Activated CD4-positive, alpha-beta T cell treated with anti-CD3 and anti-CD28 coated beads for 4 hours (primary cell): ENCODE data around the gene P4HTM.

Source experiments
- DNase-seq, 2 donors: peaks; one replicate each; pipeline ENCODE4 v3.0.0-alpha.2; 2020

Gene P4HTM

DNA sequence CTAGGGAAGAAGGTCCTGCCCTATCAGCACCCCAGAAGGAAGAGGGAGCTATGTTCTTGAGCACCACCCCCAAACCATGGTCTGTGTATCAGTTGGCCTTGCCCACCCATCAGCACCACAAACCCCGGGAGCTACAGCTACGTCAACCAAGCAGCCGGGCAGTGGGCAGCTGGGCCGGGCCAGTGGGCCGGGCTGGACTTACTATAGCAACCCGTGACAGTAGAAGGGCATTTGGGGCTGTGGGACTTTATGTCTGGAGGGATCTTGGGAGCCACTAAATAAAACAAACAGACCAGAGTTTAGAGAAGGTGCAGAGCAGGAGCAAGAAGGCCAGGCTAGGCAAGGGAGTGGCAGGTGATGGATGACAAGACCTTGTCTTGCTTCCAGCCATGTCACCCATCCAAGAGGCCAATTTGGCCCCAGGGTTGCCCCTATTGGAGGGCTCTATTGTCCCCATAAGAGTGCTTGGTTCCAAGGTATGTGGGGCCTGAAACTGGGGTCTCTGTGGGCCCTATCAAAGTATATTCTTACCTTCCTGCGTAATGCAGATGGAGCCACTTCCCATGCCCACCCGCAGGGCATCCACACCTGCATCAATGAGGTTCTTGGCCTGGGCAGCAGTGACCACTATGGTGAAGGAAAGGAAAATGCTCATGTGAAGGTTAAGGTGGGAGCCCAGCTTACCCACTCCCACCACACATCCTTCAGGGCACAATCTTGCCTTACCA, 35.9 kb downstream of the P4HTM start:
- DNase-seq = no peak

DNA sequence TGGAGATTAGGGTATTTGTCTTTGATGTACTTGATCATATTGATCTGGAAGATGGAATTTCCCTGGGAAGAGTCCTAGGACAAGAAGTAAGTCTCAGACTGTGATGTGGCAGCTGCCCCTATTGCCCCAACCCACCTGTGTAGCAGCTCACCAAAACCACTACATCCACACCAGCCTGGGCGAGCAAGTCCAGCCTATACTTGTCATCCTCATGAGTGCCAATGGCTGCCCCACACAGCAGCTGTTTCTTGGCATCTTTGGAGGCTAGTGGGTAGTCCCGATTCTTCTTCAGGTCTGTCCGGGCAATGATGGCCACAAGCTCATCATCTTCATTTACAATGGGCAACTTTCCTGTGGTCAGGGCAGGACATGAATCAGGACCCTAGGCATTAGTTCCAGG, 36.5 kb downstream of the P4HTM start:
- no peak for DNase-seq

DNA sequence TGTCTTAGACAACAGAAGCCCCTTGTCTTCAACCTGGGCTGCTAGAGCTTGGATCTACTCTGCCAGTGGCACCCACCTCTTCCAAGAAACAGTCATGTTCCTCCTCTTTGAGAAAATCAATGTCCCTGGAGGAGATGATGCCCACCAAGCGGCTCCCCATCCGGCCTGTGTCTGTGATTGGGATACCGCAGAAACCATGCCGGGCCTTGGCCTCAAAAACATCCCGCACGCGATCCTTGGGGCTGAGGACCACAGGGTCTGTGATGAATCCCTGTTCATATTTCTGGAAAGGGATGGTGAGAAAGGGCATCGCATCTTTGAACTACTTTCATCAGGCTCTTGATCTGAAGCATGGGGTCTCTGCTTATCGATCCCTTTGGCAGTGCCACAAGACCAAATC, 37.6 kb downstream of the P4HTM start:
- DNase-seq = no peak

DNA sequence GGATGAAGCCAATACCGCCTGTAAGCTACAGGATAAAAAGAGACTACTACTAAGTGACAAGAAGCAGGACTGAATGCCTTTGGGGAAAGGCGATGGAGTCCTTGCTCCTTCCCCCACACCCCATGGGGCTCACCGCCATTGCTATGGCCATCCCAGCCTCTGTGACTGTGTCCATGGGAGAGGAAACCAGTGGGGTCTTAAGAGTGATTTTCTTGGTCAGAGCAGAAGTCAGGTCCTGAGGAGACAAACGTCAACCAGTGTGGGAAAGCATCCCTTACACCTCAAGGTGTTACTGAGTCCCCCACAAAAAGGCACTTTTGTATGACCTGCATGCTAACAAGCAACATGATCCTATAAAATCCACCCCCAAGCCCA, 38.2 kb downstream of the P4HTM start:
- DNase-seq = no peak

- peak; percentile 92 to 93 for DNase-seq
Measured at GRCh38 chr3:49028673-49029562, 38.9 kb downstream of the P4HTM start, which contains the start of gene IMPDH2. Gene IMPDH2 (minus strand): TSS chr3:49029398. CDS start chr3:49029350, 48 bp downstream.

GRCh38 chr3:49029563-49029884, 39.5 kb downstream of the P4HTM start:
- no peak for DNase-seq

- DNase-seq = no peak
Measured at GRCh38 chr3:49030321-49030720, 40.3 kb downstream of the P4HTM start.

- DNase-seq = no peak
Measured at GRCh38 chr3:49032646-49033304, 42.7 kb downstream of the P4HTM start.

DNA sequence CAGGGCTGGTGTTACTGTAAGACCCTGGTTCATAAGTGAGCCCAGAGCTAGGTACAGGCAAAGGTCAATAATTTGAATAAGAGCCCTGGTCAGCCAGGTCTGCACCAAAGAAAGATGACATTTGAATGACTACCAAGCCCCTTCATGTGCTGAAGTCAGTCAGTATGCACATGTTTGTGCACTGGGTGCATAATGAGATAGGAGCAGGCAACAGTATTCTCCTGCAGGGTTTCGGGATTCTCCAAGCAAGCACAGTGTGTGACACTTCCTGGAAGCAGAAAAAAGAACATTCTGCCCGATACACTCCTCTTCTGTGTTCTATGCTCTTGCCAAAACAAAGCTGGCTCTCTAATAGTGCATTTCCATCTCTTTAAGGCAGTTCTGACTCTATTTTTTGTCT, 44.6 kb downstream of the P4HTM start:
- DNase-seq = no peak

DNA sequence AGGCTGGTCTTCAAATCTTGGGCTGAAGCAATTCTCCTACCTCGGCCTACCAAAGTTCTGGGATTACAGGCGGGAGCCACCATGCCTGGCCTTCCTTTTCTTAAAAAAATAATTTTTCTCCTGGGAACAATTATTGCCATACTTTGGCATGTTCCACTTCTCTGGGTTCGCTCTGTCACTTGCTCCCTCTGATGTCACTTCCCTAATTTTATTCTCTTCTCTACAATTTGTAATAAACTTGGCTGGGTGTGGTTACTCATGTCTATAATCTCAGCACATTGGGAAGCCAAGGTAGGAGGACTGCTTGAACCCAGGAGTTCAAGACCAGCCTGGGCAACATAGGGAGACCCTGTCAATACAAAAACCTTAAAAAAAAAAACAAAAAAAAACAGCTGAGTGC, 45.2 kb downstream of the P4HTM start:
- DNase-seq = no peak

DNA sequence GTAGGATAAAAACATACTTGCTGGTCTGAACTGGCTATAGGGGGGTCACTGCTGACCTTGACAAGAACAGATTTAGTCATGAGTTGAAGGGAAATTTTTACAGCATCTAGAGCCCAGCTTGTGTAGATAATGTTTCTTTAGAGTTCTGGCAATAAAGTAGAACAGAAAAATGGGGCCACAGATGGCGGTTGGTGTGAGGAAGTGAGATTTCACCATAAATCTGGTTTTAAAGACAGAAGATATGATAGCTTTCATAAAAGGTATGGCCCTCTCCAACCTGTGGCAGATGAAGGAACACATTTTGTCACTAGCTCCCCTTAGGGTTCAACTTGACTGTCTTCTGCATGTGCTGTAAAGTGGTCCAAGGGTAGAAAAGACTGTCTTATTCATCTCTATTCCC, 63.5 kb downstream of the P4HTM start:
- DNase-seq = no peak

GRCh38 chr3:49054344-49054862, 64.4 kb downstream of the P4HTM start:
- no peak for DNase-seq
